ENCODE measurements around the gene C4A.
"Not testable (repeated sequence)": the region's sequence is repeated elsewhere in the genome, so short reads cannot be mapped to it uniquely, and the experiment has no call there.

DNA sequence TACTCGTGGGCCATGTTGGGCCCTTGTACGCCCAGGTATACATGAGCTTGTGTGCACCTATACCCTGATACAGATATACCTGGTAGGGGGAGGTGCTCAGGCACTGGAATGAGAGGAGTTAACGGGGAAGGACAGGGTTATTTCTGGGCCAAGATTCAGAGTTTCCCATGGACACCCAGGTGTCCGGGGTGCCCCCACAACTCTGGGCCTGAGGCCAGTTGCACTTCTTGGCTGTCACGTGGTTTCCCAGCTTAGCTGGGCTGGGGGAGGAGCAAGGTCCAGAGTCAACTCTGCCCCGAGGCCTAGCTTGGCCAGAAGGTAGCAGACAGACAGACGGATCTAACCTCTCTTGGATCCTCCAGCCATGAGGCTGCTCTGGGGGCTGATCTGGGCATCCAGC lies at the start of gene C4A:
- not testable (repeated sequence) for TF ChIP-seq EZH2 (conservative IDR thresholded peaks at IDR 0.05; ENCODE audit: low read depth, low read length); ZFP36 (IDR thresholded peaks at IDR 0.05; ENCODE audit: borderline replicate concordance, low read depth, low read length, partially characterized antibody); SRY (CRISPR knock-in tag; IDR thresholded peaks at IDR 0.05); ZNF10 (CRISPR knock-in tag; IDR thresholded peaks at IDR 0.05; ENCODE audit: borderline replicate concordance, low read depth)
- TF ChIP-seq, protein P1, sequence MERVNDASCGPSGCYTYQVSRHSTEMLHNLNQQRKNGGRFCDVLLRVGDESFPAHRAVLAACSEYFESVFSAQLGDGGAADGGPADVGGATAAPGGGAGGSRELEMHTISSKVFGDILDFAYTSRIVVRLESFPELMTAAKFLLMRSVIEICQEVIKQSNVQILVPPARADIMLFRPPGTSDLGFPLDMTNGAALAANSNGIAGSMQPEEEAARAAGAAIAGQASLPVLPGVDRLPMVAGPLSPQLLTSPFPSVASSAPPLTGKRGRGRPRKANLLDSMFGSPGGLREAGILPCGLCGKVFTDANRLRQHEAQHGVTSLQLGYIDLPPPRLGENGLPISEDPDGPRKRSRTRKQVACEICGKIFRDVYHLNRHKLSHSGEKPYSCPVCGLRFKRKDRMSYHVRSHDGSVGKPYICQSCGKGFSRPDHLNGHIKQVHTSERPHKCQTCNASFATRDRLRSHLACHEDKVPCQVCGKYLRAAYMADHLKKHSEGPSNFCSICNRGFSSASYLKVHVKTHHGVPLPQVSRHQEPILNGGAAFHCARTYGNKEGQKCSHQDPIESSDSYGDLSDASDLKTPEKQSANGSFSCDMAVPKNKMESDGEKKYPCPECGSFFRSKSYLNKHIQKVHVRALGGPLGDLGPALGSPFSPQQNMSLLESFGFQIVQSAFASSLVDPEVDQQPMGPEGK (CRISPR knock-in tag; IDR thresholded peaks at IDR 0.05) = not testable (repeated sequence)
- TF ChIP-seq, protein P2, sequence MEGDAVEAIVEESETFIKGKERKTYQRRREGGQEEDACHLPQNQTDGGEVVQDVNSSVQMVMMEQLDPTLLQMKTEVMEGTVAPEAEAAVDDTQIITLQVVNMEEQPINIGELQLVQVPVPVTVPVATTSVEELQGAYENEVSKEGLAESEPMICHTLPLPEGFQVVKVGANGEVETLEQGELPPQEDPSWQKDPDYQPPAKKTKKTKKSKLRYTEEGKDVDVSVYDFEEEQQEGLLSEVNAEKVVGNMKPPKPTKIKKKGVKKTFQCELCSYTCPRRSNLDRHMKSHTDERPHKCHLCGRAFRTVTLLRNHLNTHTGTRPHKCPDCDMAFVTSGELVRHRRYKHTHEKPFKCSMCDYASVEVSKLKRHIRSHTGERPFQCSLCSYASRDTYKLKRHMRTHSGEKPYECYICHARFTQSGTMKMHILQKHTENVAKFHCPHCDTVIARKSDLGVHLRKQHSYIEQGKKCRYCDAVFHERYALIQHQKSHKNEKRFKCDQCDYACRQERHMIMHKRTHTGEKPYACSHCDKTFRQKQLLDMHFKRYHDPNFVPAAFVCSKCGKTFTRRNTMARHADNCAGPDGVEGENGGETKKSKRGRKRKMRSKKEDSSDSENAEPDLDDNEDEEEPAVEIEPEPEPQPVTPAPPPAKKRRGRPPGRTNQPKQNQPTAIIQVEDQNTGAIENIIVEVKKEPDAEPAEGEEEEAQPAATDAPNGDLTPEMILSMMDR (CRISPR knock-in tag; IDR thresholded peaks at IDR 0.05) = not testable (repeated sequence)

Measured in HepG2 (cell line).